ENCODE measurements around the gene UBE3C.
"Not testable (repeated sequence)": the region's sequence is repeated elsewhere in the genome, so short reads cannot be mapped to it uniquely, and the experiment has no call there.

UBE3C gene

DNA sequence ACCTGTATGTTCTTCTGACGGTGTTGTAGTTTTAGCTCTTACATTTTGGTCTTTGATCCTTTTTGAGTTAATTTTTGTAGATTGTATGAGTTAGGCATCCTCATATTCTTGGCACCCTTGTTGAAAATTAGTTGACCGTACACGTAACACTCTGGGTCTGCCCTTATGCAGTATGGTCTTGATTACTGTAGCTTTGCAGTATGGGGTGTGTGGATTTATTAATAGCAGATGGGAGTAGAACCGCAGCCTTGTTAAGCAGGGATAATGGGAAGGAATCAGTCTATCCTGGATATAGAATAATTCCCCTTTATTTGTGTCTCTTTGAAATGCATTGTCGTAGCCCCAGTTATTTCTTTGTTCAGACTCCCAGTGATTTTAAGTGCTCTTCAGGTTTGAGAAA is 95.5 kb downstream of the UBE3C start:
- DNase-seq (ENCODE audit: low read depth in 3 of 3, low spot score in 1 of 3): no peak

DNA sequence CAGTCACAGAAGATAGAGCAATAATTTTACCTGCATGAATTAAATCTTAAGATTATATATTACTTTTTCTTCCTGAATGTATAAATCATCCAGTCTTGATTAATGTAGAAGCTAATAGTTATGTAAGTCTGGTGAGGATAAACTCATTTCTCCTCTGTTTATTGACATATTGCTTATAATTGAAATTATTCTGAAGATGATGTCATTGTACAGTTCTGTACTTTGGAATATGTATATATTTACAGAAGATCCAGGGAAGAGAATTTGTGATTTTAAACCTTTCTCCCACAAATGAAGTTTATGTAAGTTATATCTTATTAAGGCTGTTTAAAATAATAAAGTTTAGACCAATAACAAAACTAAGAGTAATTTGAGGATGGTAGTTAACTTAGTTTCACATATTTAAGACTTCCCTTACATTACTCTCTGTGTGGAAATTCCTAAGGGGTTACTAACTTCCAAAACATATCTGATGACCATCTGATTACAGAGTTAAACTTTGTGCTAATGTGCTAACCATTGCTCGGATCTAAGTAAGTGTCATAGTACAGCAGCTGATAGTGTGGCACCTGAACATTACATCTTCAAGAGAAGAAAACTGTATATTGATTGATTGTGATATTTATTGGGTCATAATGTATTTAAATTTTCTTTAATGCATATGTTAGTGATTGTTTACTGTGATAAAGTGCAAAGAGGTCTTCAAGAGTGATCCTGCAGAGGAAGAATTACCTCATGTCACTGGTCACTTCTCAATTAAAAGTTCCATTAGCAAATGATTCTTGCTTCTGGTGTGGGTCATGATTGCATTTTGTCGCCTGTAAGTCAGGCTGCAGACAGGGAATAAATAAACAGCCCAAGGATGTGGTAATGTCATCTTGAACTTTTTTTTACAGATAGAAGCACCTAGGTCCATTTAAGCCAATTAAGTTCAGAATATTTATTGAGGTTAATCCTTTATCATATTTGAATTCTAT is 96.9 kb downstream of the UBE3C start:
- no peak for DNase-seq (ENCODE audit: low read depth in 3 of 3, low spot score in 1 of 3)

DNA sequence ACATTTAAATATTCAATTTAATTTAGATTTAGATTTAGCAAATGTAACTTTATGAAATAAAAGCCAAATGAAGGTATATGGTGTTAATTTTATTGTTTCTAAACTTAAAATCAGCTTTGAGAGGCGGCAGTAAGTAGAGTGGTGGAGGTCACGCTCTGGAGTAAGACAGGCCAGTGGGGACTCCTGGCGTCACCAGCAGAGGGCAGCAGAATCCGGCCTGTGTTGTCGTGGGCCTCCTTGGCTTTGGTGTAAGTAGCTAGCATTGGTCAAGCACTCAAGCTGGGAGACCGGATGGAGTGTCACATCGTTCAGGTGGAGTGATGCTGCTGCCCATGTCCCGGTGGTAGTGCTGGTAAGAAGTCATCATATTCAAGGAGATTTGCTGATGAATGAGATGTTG is 99.4 kb downstream of the UBE3C start:
- DNase-seq (ENCODE audit: low read depth in 3 of 3, low spot score in 1 of 3): no peak

DNA sequence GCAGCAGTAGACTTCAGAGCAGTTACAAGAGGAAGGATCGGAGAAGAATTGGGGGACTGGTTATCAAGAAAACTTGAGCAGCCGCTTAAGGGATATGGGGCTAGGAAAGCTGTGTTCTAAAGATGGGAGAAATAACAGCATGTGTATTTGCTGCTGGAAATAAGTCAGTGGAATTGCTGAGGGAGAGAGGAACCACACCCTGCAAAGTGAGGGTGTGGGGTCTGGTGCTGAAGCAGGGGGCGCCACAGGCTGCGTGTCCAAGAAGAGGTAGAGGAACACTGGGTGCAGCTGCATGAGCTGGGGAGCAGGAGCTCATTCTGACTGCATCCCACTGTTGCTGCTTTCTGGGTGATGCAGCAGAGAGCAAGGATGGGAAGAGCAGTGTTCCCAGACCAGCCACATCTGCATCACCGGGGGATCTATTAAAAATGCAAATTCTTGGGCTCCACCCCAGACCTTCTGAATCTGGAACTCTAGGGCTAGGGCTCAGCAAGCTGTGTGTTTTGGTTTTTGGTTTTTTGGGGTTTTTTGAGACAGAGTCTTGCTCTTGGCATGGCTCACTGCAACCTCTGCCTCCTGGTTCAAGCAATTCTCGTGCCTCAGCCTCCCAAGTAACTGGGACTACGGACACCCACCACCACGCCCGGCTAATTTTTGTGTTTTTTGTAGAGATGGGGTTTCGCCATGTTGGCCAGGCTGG is 101.0 kb downstream of the UBE3C start:
- DNase-seq (ENCODE audit: low read depth in 3 of 3, low spot score in 1 of 3): no peak

DNA sequence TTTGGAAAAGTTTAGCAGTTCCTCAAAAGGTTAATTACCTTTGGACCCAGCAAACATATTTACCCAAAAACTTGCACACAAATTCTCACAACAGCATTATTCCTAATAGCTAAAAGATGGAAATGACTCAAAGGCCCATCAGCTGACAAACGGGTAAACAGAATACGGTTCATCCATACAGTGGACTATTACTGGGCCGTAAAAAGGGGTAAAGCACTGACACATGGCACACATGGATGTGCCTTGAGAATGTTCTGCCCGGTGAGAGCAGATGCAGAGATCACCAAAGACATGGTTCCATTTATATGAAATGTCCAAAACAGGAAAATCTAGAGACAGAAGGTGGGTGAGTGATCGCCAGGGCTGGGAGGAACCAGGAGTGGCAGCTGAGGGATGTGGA is 102.9 kb downstream of the UBE3C start:
- DNase-seq (ENCODE audit: low read depth in 3 of 3, low spot score in 1 of 3): no peak

DNA sequence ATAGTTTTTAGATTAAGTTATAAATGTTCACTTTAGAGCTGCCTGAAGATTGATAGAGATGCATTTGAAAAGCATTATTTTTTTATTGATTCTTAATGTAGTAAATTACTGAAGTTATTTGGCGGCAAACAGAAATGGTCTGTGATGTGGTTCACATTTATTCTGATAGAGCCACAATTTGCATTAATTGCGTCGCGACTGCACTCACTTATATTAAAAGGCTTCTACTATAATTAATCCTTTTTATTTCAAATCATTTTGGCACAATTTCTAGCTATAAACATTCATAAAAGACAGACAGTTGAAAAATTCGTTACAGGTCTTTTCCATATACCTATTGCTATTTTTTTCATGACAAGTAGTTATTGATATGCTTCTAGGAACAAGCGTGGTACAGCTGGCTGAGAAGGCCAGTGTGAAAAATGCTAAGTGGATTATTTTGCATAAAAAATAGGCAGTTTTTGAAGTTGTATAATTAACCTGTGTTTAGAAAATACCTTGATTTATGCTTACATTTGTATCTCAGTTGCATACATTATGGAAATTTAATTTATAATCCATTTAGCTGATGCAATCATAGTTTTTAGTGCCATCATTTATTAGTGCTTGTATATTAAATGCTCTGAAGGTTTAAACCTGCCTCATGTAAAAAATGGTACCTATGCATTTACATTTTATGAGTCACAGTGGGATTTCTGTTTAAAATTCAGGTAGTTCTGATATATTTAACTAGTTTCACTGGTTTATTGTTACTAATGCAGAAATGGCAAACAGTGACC is 106.0 kb downstream of the UBE3C start:
- no peak for DNase-seq (ENCODE audit: low read depth in 3 of 3, low spot score in 1 of 3)

DNA sequence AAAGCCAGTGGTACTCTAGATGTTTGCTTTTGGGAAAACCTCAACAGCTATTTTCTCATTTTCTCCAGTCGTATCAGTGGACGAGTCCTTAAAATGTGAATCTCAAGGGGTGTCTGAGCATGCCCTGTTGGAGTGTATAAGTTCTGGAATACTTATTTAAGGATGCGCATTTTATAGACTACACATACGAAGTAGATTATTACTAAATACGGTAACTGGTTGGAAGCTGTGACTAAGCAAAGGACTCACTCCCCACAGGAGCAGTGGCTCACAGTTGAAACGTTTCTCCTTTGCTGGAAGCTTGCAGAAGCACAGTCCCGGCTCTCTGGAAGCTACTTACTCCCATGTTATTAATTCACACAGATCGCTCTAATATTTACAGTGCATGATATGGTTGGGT is 107.3 kb downstream of the UBE3C start:
- no peak for DNase-seq (ENCODE audit: low read depth in 3 of 3, low spot score in 1 of 3)

DNA sequence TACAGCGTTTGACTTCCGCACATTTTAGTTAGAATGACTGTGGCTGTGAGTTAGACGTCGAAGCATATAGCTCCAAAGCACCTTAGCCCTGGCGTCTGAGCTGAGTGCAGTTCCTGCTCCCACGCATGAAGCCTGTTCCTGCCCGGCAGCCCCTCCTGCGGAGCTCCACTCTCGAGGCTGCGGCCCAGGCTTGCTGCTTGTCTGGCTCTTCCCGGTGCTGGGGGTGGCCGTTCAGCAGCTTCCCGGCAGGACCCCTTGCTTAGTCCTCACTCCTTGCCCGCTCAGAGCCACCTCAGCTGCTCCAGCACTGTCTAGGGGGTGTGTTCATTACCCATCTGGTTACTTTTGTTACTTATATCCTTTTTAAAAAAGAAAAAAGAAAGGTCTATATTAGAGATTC is 109.9 kb downstream of the UBE3C start:
- DNase-seq (ENCODE audit: low read depth in 3 of 3, low spot score in 1 of 3): no peak

DNA sequence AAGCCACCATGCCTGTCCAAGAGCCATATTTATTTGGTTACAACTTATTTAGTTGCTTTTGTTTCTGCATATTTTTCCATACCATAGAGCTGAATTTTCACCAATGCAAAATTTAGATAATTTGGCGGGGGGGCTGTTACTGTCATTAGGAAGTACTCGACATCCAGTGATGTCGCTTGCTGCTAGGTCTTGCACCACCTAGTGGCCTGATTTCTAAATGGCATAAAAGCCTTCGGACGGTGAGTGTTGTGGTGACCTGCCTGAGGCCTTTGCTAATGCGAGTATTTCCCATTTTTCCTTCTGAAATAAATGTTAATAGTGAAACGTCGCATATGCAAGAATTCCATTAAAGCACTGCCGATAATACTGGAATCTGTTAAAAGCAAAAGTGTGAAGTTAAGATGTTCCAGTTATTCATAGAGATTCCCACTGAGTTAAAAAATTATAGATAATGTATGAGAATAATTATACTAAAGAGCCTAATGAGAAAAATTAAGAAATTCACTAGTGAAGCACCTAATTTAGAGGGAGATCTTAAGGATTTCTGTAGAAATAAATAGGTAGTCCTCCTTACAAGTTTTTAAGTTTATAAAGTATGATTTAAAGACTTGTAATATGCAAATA is 112.0 kb downstream of the UBE3C start:
- DNase-seq (ENCODE audit: low read depth in 3 of 3, low spot score in 1 of 3): peak in 2 of 3 donors; percentile 11 to 14

DNA sequence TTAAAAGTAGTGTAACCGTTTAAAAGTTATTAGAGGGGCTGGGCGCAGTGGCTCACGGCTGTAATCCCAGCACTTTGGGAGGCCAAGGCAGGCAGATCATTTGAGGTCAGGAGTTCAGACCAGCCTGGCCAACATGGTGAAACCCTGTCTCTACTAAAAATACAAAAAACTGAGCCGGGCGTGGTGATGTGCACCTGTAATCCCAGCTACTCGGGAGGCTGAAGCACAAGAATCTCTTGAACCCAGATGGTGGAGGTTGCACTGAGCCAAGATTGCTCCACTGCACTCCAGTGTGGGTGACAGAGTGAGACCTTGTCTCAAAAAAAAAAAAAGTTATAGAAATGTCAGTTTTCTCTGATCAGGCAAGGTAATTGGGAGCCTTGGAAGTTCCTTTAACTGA is 113.1 kb downstream of the UBE3C start:
- DNase-seq (ENCODE audit: low read depth in 3 of 3, low spot score in 1 of 3): not testable (repeated sequence)

DNA sequence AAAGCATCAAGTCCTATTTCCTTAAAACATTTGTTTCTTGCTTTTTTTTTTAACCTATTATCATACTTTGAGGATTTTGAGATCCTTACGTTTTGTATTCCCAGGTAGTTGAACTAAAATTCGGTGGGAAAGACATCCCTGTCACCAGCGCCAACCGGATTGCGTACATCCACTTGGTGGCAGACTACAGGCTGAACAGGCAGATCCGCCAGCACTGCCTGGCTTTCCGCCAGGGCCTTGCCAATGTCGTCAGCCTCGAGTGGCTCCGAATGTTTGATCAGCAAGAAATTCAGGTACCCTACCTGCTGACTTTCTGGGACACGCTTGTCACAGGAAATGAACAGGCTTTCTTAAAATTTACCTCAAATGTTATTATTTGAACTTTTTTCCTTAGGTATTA is 115.1 kb downstream of the UBE3C start:
- no peak for DNase-seq (ENCODE audit: low read depth in 3 of 3, low spot score in 1 of 3)

DNA sequence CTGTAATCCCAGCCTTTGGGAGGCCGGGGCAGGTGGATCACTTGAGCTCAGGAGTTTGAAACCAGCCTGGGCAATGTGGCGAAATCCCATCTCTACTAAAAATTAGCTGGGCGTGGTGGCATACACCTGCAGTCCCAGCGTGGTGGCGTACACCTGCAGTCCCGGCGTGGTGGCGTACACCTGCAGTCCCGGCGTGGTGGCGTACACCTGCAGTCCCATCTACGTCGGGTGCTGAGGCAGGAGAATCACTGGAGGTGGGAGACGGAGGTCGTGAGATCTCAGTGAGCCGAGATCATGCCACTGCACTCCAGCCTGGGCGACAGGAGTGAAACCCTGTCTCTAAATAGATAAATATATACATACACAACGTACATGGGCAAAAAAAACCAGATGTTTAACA is 116.1 kb downstream of the UBE3C start:
- not testable (repeated sequence) for DNase-seq (ENCODE audit: low read depth in 3 of 3, low spot score in 1 of 3)

DNA sequence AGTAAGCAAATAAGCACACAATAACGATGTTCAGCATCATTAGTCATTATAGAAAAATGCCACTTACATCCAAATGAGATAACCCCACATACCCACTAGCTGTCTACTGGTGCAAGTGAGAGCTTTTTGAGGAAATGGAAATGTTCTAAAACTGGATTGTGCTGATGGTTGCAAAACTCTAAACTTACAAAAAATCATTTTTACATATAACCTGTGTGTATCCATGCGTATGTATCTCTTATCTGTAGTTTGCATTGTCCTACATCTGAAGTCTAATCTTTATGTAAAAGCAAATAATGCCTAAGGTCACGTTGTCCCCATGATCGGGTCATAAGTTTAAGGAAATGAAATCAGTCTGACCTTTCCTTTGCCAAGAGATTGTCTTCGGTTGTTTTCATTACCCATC is 116.5 kb downstream of the UBE3C start:
- DNase-seq (ENCODE audit: low read depth in 3 of 3, low spot score in 1 of 3): no peak

DNA sequence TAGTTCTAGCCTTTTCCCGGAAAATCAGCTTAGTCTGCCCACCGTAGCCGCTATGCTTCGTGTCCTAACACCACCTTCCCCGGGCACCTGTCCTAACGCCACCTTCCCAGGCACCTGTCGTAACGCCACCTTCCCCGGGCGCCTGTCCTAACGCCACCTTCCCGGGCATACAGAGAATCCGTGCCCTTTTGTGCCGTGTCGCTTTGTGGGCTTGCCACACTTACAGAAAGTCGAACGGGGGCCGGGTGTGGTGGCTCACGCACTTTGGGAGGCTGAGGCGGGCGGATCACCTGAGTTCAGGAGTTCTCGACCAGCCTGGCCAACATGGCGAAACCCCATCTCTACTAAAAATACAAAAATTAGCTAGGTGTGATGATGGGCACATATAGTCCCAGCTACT is 124.4 kb downstream of the UBE3C start:
- no peak for DNase-seq (ENCODE audit: low read depth in 3 of 3, low spot score in 1 of 3)

DNA sequence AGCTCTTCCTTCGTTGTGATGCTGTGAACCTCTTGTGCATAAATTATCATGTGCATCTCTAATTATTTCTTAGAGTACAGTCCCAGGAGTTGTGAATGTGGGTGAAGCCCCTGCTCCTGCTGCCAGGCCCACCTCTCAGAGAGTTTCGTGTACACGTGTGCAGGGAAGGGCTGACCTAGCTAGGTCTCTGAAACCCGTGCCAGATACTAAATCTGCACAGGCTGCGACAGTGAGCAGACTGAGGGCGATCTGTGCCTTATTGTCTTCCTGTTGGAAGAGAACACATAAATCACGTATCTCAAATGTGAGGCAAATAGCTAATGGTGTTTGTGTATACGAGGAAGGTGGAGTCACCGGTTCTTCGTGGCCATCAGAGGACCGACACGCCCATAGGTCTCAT is 126.3 kb downstream of the UBE3C start:
- no peak for DNase-seq (ENCODE audit: low read depth in 3 of 3, low spot score in 1 of 3)

DNA sequence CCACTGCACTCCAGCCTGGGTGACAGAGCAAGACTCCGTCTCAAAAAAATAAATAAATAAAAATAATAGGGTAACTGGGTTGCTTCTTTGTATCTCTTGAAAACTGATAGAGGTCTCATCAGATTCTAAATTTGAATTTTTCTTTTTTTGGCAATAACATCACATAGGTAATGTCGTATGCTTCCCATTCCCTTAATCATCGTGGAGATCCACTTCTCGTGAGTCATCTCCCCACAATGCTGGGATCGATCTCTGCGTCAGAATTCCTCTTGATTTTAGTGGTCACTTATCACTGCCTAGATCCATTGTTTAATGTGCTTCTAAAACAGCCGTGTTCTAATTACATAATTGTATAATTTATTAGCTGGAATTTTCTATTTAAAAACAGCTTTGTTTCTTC is 127.5 kb downstream of the UBE3C start:
- no peak for DNase-seq (ENCODE audit: low read depth in 3 of 3, low spot score in 1 of 3)

DNA sequence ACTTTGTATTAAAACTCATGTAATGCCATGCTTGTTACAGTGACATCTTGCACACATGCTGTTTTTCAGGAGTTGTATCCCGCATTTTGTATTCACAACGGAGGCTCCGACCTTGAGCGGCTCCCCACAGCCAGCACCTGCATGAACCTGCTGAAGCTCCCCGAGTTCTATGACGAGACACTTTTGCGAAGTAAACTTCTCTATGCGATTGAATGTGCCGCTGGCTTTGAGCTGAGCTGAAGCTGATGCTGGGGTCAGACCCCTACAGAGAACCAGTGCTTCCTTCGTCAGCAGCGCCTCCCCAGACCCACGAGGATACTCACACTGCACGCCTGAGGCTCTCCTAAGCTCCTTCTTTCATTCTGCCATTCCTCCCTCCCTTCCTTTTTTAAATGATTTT is 128.8 kb downstream of the UBE3C start:
- DNase-seq (ENCODE audit: low read depth in 3 of 3, low spot score in 1 of 3): no peak

DNA sequence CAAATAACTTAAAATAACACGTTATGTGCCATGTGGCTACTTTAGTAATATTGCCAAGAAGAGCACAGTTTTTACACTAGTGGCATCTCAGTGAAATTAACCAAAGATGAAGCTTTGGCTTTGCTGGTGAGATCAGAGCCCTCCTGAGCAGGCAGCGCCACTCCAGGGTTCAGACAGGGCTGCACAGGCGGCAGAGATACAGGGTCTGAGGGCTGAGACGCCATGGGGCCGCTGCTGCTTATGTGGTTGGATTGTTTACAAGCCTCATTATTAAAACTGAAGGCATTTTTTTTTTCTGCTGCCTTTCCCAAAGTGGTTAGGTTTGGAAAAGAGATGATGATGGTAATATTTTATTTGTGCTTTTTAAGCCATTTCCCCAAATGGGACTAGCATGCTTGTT is 129.2 kb downstream of the UBE3C start:
- no peak for DNase-seq (ENCODE audit: low read depth in 3 of 3, low spot score in 1 of 3)

DNA sequence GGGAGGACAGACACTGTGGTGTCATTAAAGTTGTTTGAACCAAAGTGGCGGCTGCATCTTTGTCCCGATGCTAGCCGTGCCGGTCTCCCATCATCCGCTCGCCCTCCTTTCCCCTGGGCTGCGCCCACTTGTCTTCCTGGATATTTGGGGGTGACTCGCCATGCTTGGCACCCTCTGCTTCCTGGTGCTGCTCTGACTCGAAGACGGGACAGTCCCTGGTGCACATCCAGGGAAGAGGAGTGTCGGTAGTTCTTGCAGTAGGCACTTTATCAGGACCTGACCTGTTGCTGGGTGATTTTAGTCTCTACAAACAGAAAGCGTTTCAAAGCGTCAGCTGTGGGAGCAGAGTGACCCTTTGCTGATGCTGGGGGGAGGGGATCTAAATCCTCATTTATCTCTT is 129.8 kb downstream of the UBE3C start:
- no peak for DNase-seq (ENCODE audit: low read depth in 3 of 3, low spot score in 1 of 3)

DNA sequence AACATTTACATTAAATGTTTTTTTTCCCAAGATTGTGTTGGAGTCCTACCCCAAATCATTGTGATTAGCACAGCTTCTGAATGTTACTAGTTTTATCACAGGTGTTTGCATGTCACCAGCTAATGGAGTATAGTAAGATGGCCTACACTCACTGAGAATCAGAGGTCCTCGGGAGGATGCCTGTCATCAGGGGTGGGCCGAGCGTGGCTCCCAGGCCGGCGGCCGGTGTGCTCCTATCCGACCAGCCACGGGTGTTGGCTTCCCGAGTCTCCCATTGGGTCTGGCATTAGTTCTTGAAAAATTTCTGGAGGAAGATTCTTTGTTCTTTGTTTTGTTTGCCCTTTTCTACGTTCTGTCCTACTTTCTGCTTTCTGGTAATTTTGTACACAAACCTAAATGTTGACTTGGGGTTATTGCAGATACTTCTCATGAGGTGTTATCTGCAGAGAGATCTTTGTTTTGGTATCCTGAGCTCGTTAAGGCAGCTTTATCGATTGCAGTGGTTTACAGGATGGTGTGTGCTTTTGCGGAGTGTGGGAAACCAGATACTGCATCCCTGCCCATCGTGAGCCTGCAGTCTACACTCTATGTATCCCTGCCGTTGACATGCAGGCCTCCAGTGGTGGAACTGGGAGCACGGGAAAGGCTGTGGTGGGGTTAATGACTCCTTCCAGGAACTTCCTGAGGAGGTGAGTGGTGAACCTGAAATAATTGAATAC is 130.8 kb downstream of the UBE3C start:
- no peak for DNase-seq (ENCODE audit: low read depth in 3 of 3, low spot score in 1 of 3)

DNA sequence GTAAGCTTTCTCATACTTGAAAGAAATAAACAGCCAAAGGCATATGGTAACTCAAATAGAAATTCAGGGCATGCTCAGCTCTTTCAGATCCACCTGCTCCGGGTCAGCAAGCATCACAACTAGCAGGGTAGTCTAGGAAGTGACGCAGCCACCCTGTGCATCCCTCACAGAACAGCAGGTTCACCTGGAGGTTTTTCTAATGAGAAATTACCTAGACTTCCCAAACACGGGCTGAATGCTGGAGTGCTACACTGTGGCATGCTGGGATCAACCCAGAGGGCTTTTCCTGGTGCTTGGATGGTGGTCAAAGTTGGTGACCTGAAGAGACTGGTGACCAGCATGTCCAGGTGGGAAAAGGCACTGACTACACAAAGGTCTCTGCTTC is 131.3 kb downstream of the UBE3C start:
- no peak for DNase-seq (ENCODE audit: low read depth in 3 of 3, low spot score in 1 of 3)

Data from stimulated activated CD4-positive, alpha-beta T cell treated with anti-CD3 and anti-CD28 coated beads, TNF-alpha, amount 100 ng/mL, for 1 hour (primary cell).